Measurements from ENCODE around the gene ZNF493.

Gene ZNF493

GRCh38 chr19:21422244-21422643, 25.3 kb downstream of the ZNF493 start:
- Histone ChIP-seq H3K36me3 (ENCODE audit: control insufficient read depth in 5 of 5, insufficient read depth in 5 of 5, low read length in 5 of 5) (peaks cover 8 to 24% (median 17%) of the 10 kb centered on the region in 5 donors), H3K9ac (ENCODE audit: low read length in 5 of 5) (no peak overlapping the region), H3K4me3 (ENCODE audit: low read depth in 1 of 5, low read length in 5 of 5) (peak overlapping the region in 4 of 5 donors; percentile 37 to 48 (median 44)), H3K4me1 (ENCODE audit: control insufficient read depth in 5 of 5, insufficient read depth in 5 of 5, low read length in 5 of 5) (no peaks in the 10 kb centered on the region), H3K27me3 (ENCODE audit: control insufficient read depth in 5 of 5, insufficient read depth in 4 of 5, low read length in 5 of 5) (no peaks in the 10 kb centered on the region), H3K27ac (ENCODE audit: low read depth, low read length) (no peak overlapping the region), H3K9me3 (ENCODE audit: control insufficient read depth in 5 of 5, low read length in 5 of 5) (peaks cover 40 to 76% (median 71%) of the 10 kb centered on the region in 5 donors)

- Histone ChIP-seq H3K27ac (ENCODE audit: low read depth, low read length) (no peak overlapping the region), H3K36me3 (ENCODE audit: control insufficient read depth in 5 of 5, insufficient read depth in 5 of 5, low read length in 5 of 5) (peaks cover 6 to 15% (median 15%) of the 10 kb centered on the region in 5 donors), H3K4me1 (ENCODE audit: control insufficient read depth in 5 of 5, insufficient read depth in 5 of 5, low read length in 5 of 5) (no peaks in the 10 kb centered on the region), H3K4me3 (ENCODE audit: low read depth in 1 of 5, low read length in 5 of 5) (peak overlapping the region; percentile 14 to 45 (median 22)), H3K9me3 (ENCODE audit: control insufficient read depth in 5 of 5, low read length in 5 of 5) (peaks cover 40 to 77% (median 75%) of the 10 kb centered on the region in 5 donors), H3K27me3 (ENCODE audit: control insufficient read depth in 5 of 5, insufficient read depth in 4 of 5, low read length in 5 of 5) (no peaks in the 10 kb centered on the region), H3K9ac (ENCODE audit: low read length in 5 of 5) (no peak overlapping the region)
Observed at GRCh38 chr19:21423057-21424041, 26.4 kb downstream of the ZNF493 start.

GRCh38 chr19:21430675-21431074, 33.7 kb downstream of the ZNF493 start:
- no peaks in the 10 kb centered on the region for H3K4me1 ChIP-seq (ENCODE audit: control insufficient read depth in 5 of 5, insufficient read depth in 5 of 5, low read length in 5 of 5)
- H3K27ac ChIP-seq (ENCODE audit: low read depth, low read length), result no peak overlapping the region
- no peak overlapping the region for H3K4me3 ChIP-seq (ENCODE audit: low read depth in 1 of 5, low read length in 5 of 5)
- peaks cover 17 to 65% (median 47%) of the 10 kb centered on the region in 5 donors for H3K9me3 ChIP-seq (ENCODE audit: control insufficient read depth in 5 of 5, low read length in 5 of 5)
- no peaks in the 10 kb centered on the region for H3K36me3 ChIP-seq (ENCODE audit: control insufficient read depth in 5 of 5, insufficient read depth in 5 of 5, low read length in 5 of 5)
- no peaks in the 10 kb centered on the region for H3K27me3 ChIP-seq (ENCODE audit: control insufficient read depth in 5 of 5, insufficient read depth in 4 of 5, low read length in 5 of 5)
- H3K9ac ChIP-seq (ENCODE audit: low read length in 5 of 5), result no peak overlapping the region

- Histone ChIP-seq H3K4me3 (ENCODE audit: low read depth in 1 of 5, low read length in 5 of 5) (peak overlapping the region in 1 of 5 donors; percentile 2), H3K27ac (ENCODE audit: low read depth, low read length) (no peak overlapping the region), H3K4me1 (ENCODE audit: control insufficient read depth in 5 of 5, insufficient read depth in 5 of 5, low read length in 5 of 5) (no peaks in the 10 kb centered on the region), H3K27me3 (ENCODE audit: control insufficient read depth in 5 of 5, insufficient read depth in 4 of 5, low read length in 5 of 5) (no peaks in the 10 kb centered on the region), H3K36me3 (ENCODE audit: control insufficient read depth in 5 of 5, insufficient read depth in 5 of 5, low read length in 5 of 5) (no peaks in the 10 kb centered on the region), H3K9ac (ENCODE audit: low read length in 5 of 5) (no peak overlapping the region), H3K9me3 (ENCODE audit: control insufficient read depth in 5 of 5, low read length in 5 of 5) (peaks cover 14 to 62% (median 39%) of the 10 kb centered on the region in 5 donors)
Observed at GRCh38 chr19:21432590-21432989, 35.7 kb downstream of the ZNF493 start.

- peaks cover 12 to 49% (median 29%) of the 10 kb centered on the region in 5 donors for H3K9me3 ChIP-seq (ENCODE audit: control insufficient read depth in 5 of 5, low read length in 5 of 5)
- H3K9ac ChIP-seq (ENCODE audit: low read length in 5 of 5), result no peak overlapping the region
Observed at GRCh38 chr19:21434516-21434915, 37.6 kb downstream of the ZNF493 start.

GRCh38 chr19:21434967-21435544, 38.1 kb downstream of the ZNF493 start:
- no peaks in the 10 kb centered on the region for H3K36me3 ChIP-seq (ENCODE audit: control insufficient read depth in 5 of 5, insufficient read depth in 5 of 5, low read length in 5 of 5)
- no peak overlapping the region for H3K27ac ChIP-seq (ENCODE audit: low read depth, low read length)
- H3K9me3 ChIP-seq (ENCODE audit: control insufficient read depth in 5 of 5, low read length in 5 of 5), result peaks cover 12 to 46% (median 31%) of the 10 kb centered on the region in 5 donors
- H3K4me1 ChIP-seq (ENCODE audit: control insufficient read depth in 5 of 5, insufficient read depth in 5 of 5, low read length in 5 of 5), result peaks cover 0 to 12% (median 10%) of the 10 kb centered on the region in 5 donors
- H3K9ac ChIP-seq (ENCODE audit: low read length in 5 of 5), result no peak overlapping the region
- no peak overlapping the region for H3K4me3 ChIP-seq (ENCODE audit: low read depth in 1 of 5, low read length in 5 of 5)
- no peaks in the 10 kb centered on the region for H3K27me3 ChIP-seq (ENCODE audit: control insufficient read depth in 5 of 5, insufficient read depth in 4 of 5, low read length in 5 of 5)

More at GRCh38 chr19:21434516-21434915, 37.6 kb downstream of the ZNF493 start:
- Histone ChIP-seq H3K4me3 (ENCODE audit: low read depth in 1 of 5, low read length in 5 of 5) (no peak overlapping the region), H3K36me3 (ENCODE audit: control insufficient read depth in 5 of 5, insufficient read depth in 5 of 5, low read length in 5 of 5) (no peaks in the 10 kb centered on the region), H3K27ac (ENCODE audit: low read depth, low read length) (no peak overlapping the region), H3K4me1 (ENCODE audit: control insufficient read depth in 5 of 5, insufficient read depth in 5 of 5, low read length in 5 of 5) (peaks cover 0 to 8% (median 5%) of the 10 kb centered on the region in 5 donors), H3K27me3 (ENCODE audit: control insufficient read depth in 5 of 5, insufficient read depth in 4 of 5, low read length in 5 of 5) (no peaks in the 10 kb centered on the region)

- no peak overlapping the region for H3K9ac ChIP-seq (ENCODE audit: low read length in 5 of 5)
- H3K4me3 ChIP-seq (ENCODE audit: low read depth in 1 of 5, low read length in 5 of 5), result peak overlapping the region in 3 of 5 donors; percentile 28 to 41 (median 34)
- no peak overlapping the region for H3K27ac ChIP-seq (ENCODE audit: low read depth, low read length)
Observed at GRCh38 chr19:21439201-21439751, 42.3 kb downstream of the ZNF493 start.

GRCh38 chr19:21440321-21440720, 43.4 kb downstream of the ZNF493 start:
- Histone ChIP-seq H3K9me3 (ENCODE audit: control insufficient read depth in 5 of 5, low read length in 5 of 5) (peaks cover 0 to 12% (median 6%) of the 10 kb centered on the region in 5 donors), H3K36me3 (ENCODE audit: control insufficient read depth in 5 of 5, insufficient read depth in 5 of 5, low read length in 5 of 5) (no peaks in the 10 kb centered on the region), H3K27ac (ENCODE audit: low read depth, low read length) (no peak overlapping the region), H3K4me3 (ENCODE audit: low read depth in 1 of 5, low read length in 5 of 5) (no peak overlapping the region), H3K9ac (ENCODE audit: low read length in 5 of 5) (no peak overlapping the region), H3K4me1 (ENCODE audit: control insufficient read depth in 5 of 5, insufficient read depth in 5 of 5, low read length in 5 of 5) (peaks cover 0 to 12% (median 10%) of the 10 kb centered on the region in 5 donors), H3K27me3 (ENCODE audit: control insufficient read depth in 5 of 5, insufficient read depth in 4 of 5, low read length in 5 of 5) (no peaks in the 10 kb centered on the region)

More at GRCh38 chr19:21439201-21439751, 42.3 kb downstream of the ZNF493 start:
- Histone ChIP-seq H3K9me3 (ENCODE audit: control insufficient read depth in 5 of 5, low read length in 5 of 5) (peaks cover 0 to 16% (median 9%) of the 10 kb centered on the region in 5 donors), H3K27me3 (ENCODE audit: control insufficient read depth in 5 of 5, insufficient read depth in 4 of 5, low read length in 5 of 5) (no peaks in the 10 kb centered on the region), H3K4me1 (ENCODE audit: control insufficient read depth in 5 of 5, insufficient read depth in 5 of 5, low read length in 5 of 5) (peaks cover 0 to 12% (median 10%) of the 10 kb centered on the region in 5 donors), H3K36me3 (ENCODE audit: control insufficient read depth in 5 of 5, insufficient read depth in 5 of 5, low read length in 5 of 5) (no peaks in the 10 kb centered on the region)

- no peaks in the 10 kb centered on the region for H3K36me3 ChIP-seq (ENCODE audit: control insufficient read depth in 5 of 5, insufficient read depth in 5 of 5, low read length in 5 of 5)
- H3K27me3 ChIP-seq (ENCODE audit: control insufficient read depth in 5 of 5, insufficient read depth in 4 of 5, low read length in 5 of 5), result no peaks in the 10 kb centered on the region
- H3K9ac ChIP-seq (ENCODE audit: low read length in 5 of 5), result no peak overlapping the region
- H3K27ac ChIP-seq (ENCODE audit: low read depth, low read length), result no peak overlapping the region
- H3K4me1 ChIP-seq (ENCODE audit: control insufficient read depth in 5 of 5, insufficient read depth in 5 of 5, low read length in 5 of 5), result no peaks in the 10 kb centered on the region
- peaks cover 5 to 10% (median 8%) of the 10 kb centered on the region in 5 donors for H3K9me3 ChIP-seq (ENCODE audit: control insufficient read depth in 5 of 5, low read length in 5 of 5)
- H3K4me3 ChIP-seq (ENCODE audit: low read depth in 1 of 5, low read length in 5 of 5), result no peak overlapping the region
Observed at GRCh38 chr19:21451187-21451586, 54.3 kb downstream of the ZNF493 start.

All from subcutaneous abdominal adipose tissue (tissue), 5 donors.